Raji (cell line): Measurements from ENCODE around the gene LIN7C.

Experiments
- POLR2A ChIP-seq: IDR thresholded peaks from 2 replicates; pipeline ENCODE4 v1.6.1; 2011; ENCODE audit warnings: low read depth, low read length, control low read depth; ENCODE audit not compliant: insufficient read depth

Gene LIN7C

GRCh38 chr11:27451244-27451965 lies 55.2 kb downstream of the LIN7C start:
- no peak for TF ChIP-seq POLR2A

GRCh38 chr11:27447288-27448183 lies 59.0 kb downstream of the LIN7C start:
- no peak for TF ChIP-seq POLR2A

GRCh38 chr11:27445625-27446024 lies 60.9 kb downstream of the LIN7C start:
- no peak for TF ChIP-seq POLR2A

- TF ChIP-seq POLR2A: no peak
Observed at GRCh38 chr11:27444801-27445215, 61.8 kb downstream of the LIN7C start.
